ENCODE measurements around the gene HCRT.

HCRT gene

GRCh38 chr17:42200706-42201457 is 15.6 kb upstream of the HCRT start:
- TF ChIP-seq CTCF (IDR thresholded peaks at IDR 0.05): no peak
- no peaks in the 10 kb centered on the region for H3K4me1 ChIP-seq
- H3K4me3 ChIP-seq: no peak overlapping the region
- no peaks in the 10 kb centered on the region for H3K9me3 ChIP-seq
- H3K36me3 ChIP-seq: peaks cover 49 to 66% (median 64%) of the 10 kb centered on the region in 3 donors
- no peak overlapping the region for H3K27ac ChIP-seq
- no peak for DNase-seq
- intact Hi-C loops (cut with DNase I; ENCODE audit: low total_unique reads): no loop called here
- H3K27me3 ChIP-seq: no peaks in the 10 kb centered on the region

GRCh38 chr17:42199416-42200011 is 14.3 kb upstream of the HCRT start:
- no peak overlapping the region for H3K27ac ChIP-seq
- no peak for TF ChIP-seq CTCF (IDR thresholded peaks at IDR 0.05)
- intact Hi-C loops (cut with DNase I; ENCODE audit: low total_unique reads): no loop called here
- peaks cover 0 to 4% (median under 1%) of the 10 kb centered on the region in 4 donors for H3K4me1 ChIP-seq
- H3K36me3 ChIP-seq: peaks cover 40 to 52% (median 51%) of the 10 kb centered on the region in 3 donors
- no peaks in the 10 kb centered on the region for H3K9me3 ChIP-seq
- H3K27me3 ChIP-seq: no peaks in the 10 kb centered on the region
- H3K4me3 ChIP-seq: no peak overlapping the region
- no peak for DNase-seq

GRCh38 chr17:42198897-42199296 is 13.6 kb upstream of the HCRT start:
- no peak overlapping the region for H3K4me3 ChIP-seq
- DNase-seq: no peak
- H3K9me3 ChIP-seq: no peaks in the 10 kb centered on the region
- TF ChIP-seq CTCF (IDR thresholded peaks at IDR 0.05): no peak
- no peaks in the 10 kb centered on the region for H3K27me3 ChIP-seq
- H3K4me1 ChIP-seq: peaks cover 0 to 6% (median 1%) of the 10 kb centered on the region in 4 donors
- intact Hi-C loops (cut with DNase I; ENCODE audit: low total_unique reads): no loop called here
- H3K36me3 ChIP-seq: peaks cover 34 to 46% (median 45%) of the 10 kb centered on the region in 3 donors
- H3K27ac ChIP-seq: no peak overlapping the region

GRCh38 chr17:42197564-42198156 is 12.4 kb upstream of the HCRT start:
- DNase-seq: no peak
- Histone ChIP-seq H3K9me3 (no peaks in the 10 kb centered on the region), H3K27ac (no peak overlapping the region), H3K36me3 (peaks cover 23 to 34% (median 32%) of the 10 kb centered on the region in 3 donors), H3K4me3 (no peak overlapping the region), H3K4me1 (peaks cover 0 to 18% (median 14%) of the 10 kb centered on the region in 4 donors), H3K27me3 (no peaks in the 10 kb centered on the region)
- no peak for TF ChIP-seq CTCF (IDR thresholded peaks at IDR 0.05)
- intact Hi-C loops (cut with DNase I; ENCODE audit: low total_unique reads): no loop called here

- peak; percentile 88 to 92 for DNase-seq
- H3K4me1 ChIP-seq: peaks cover 0 to 23% (median 16%) of the 10 kb centered on the region in 4 donors
- peaks cover 0 to 22% (median 1%) of the 10 kb centered on the region in 3 donors for H3K36me3 ChIP-seq
- peak within 1 kb of the TSS; percentile 74 to 81 for H3K4me3 ChIP-seq
- intact Hi-C loops (cut with DNase I; ENCODE audit: low total_unique reads): no loop called here
- TF ChIP-seq CTCF (IDR thresholded peaks at IDR 0.05): no peak
- no peaks in the 10 kb centered on the region for H3K9me3 ChIP-seq
- no peaks in the 10 kb centered on the region for H3K27me3 ChIP-seq
- peak within 1 kb of the TSS; percentile 84 to 85 for H3K27ac ChIP-seq
These were observed 9.0 kb upstream of the HCRT start, which contains the start of gene GHDC for GRCh38 chr17:42193969-42194899. Gene GHDC (minus strand): TSS chr17:42194494. CDS start chr17:42193581, 913 bp downstream.

Data from tibial artery (tissue), 4 donors.